ENCODE data around the gene CCDC12.
A peak's percentile ranks its signal among the peaks of the same experiment; 100 is the strongest.

Gene CCDC12

GRCh38 chr3:46953234-46954010 lies 23.1 kb downstream of the CCDC12 start:
- DNase-seq, result peak; percentile 82

DNA sequence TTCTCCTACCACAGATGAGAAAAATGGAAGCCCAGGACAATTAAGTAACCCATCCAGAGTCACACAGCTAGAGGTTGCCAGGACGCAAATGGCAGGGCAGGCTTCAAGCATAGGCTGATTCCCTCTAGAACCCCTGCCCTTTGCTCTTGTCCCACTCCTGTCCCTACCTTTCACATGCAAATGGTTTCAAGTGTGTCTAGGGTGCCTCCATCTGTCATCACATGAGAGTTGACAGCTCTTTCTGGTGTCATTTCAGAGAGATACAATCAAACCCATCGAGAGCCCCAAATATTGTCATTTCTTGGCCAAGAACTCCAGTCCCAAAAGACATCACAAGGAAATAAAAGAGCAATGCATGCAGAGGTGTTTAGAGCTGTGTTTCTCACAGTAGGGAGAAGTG lies 23.7 kb downstream of the CCDC12 start:
- no peak for DNase-seq

GRCh38 chr3:46950650-46951241 lies 25.8 kb downstream of the CCDC12 start:
- DNase-seq, result peak; percentile 55

DNA sequence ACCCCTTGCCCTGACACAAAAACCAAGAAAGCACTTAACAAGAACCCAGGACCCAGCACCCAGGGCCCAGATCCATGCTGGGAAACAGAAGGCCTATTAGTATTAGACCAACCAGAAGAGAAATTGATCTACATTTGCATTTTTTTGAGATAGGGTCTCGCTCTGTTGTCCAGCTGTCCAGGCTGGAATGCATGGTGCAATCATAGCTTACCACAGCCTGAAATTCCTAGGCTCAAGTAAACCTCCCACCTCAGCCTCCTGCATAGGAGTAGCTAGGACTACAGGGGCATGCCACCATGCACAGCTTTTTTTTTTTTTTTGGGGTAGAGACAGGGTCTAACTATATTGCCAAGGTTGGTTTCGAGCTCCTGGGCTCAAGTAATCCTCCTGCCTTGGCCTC lies 26.4 kb downstream of the CCDC12 start:
- no peak for DNase-seq

GRCh38 chr3:46948830-46949671 lies 27.5 kb downstream of the CCDC12 start:
- peak; percentile 86 for DNase-seq

DNA sequence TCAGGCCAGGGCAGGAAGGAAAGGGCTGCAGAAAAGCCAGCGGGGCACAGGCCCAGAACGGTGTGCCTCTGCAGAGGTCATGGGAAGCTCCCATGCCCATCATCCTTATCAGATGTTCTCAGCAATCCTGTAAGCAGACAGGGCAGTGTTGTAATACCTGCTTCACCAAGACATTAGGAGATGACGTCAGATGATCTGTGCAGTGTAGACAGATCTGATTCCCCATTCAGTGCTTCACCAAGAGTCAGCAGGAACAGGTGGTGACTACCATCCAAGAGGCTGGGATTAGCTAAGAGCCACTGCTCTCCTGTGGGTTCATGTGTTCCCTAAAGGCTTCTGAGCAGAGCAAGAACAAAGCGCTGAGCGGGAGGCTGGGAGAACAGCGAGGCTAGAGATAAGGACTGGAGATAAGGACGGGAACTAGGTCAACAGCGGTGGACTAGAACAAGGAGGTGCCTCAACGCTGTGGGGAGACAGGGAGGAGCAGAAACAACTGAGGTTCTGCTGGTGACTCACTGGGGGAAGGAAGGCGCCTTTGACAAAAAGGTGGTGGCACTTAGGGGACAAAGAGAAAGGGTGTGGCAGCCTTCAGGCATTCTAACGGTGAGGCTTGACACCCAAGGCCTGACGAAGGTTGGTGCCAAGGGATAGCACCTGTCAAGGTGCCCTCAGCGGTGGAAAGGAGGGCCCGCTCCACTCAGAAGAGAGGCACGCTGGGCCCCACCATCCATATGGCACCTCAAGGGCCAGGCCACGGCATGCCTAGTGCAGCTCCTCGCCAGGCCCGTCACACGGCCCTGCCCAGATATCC lies 28.4 kb downstream of the CCDC12 start:
- peak; percentile 95 for DNase-seq

DNA sequence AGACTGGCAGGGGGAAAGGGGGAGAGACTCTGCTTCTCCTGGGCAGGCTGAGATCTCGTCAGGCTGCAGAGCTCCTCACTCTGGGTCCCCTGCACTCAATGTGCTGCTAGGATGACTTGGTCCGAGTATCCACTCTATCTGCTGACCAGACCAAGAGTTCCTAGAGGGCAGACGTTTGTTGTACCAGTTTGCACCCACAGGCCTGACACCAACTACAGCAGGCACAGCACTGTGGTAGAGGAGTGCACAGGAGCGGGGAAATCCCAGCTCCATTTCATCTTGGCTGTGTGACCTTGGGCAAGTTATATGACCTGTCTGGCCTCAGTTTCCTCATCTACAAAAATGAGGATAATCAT lies 29.0 kb downstream of the CCDC12 start:
- DNase-seq, result no peak

DNA sequence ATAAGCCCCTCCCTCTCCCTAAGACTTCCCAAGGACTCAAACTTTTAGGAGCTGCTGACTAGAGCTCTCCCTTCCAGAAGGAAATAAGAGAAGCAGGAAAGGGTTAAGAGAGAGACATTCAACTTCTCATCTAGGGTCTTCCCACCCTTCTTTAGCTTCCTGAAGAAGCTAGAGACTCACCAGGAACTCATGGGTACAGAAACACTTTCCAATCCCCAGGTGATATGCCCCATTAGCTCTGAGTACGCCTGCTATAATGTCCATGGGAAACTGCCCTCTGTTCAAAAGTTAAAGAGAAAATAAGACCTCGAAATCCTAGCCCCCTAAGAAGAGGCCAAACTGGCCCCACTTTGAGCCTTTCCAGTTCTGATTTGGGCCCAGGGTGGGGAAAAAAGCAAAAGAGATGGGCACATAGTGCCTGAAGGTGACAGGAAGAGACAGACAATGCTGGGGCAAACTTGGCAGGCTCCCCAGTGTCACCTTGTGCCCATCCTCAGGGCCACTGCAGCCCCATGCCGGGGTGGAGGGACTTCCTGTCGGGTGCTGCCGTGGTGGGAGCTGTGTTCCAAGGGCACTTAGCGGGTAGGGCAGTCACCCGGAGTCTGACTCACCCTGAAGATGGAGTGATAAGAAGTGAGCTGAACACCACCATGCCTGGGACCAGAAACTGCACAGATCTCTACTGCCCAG lies 29.5 kb downstream of the CCDC12 start:
- DNase-seq, result no peak

- no peak for DNase-seq
Measured at GRCh38 chr3:46946416-46946815, 30.1 kb downstream of the CCDC12 start.

GRCh38 chr3:46944191-46944590 lies 32.4 kb downstream of the CCDC12 start:
- DNase-seq, result no peak

DNA sequence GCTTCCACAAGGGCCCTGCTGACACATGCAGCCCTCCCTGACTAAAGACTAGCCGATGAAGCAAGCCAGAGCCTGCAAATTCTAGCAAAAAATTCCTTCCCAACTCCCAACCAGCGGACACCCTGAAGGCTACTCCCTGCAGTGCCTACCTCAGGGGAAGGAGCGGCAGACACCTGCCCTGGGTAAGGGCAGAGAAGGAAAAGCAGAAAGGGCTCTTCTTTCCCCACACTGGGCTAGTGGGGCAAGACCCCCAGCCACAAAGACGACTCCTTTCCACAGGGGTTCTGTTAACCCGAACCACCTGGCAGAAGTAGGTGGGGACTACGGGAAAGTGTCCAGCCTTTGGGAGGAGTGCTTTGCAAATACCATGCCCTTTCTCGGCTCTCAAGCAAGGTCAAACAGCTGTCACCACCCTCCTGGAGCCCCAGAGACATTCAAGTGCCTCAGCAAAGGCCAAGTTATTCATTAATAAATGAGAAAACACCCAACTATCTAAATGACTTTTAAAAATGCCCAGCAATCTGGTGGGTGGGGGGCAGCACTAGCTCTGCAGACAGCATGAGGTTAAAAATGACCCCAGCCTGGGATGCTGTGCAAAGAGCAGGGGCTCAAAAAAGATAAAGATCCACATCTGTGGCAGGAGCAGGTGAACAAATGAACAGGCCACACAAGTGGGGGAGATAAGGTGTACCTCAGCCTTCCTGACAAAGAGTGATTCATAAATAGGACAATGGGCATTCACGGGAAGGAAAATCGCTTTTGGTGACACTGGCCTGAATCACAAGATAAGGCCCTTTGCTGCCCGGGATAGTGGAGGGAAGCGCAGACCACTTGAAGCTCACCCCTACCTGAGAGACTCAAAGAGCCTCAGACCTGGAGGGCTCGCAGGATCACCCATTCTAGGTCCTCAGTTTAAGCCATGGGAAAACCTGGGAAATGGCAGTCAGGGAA lies 33.0 kb downstream of the CCDC12 start:
- DNase-seq, result no peak

- DNase-seq, result no peak
Measured at GRCh38 chr3:46942481-46943236, 33.9 kb downstream of the CCDC12 start.

DNA sequence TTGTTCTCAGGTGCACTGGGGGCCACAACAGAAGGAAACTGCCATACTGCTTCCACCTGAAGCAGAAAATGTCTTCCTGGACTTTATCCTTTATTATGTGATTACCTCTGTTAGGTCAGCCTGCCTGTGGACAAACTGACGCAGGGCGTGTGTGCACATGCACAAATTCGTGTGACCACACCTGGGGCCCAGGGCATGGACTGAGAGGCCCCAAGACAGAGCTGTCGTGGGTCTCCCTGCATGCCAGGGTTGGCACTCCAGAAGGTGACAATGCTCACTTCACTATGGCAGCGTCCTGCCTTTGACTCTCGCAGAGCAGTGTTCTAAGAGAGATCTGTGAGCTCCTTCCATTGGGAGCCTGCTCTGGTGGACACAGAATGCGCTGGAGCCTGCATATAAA lies 34.5 kb downstream of the CCDC12 start:
- DNase-seq, result no peak

GRCh38 chr3:46939578-46940445 lies 36.7 kb downstream of the CCDC12 start:
- peak; percentile 34 for DNase-seq

DNA sequence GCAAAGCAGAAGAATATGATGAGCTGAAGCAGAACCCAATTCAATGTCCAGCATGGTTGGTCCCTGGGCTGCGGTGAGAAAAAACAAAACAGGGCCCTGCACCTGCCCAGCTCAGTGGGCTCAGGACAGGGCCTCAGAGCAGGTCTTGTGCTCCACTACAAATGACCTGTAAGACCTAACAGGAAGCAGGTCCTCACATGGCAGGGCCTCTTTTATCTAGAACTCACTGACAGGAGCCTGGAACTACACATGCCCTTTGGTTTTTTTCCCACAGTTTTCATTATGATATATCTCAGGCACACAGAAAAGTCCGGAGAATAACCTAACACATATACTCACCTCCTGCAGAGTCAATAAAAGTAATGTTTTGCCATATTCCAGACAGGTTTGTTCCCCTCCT lies 38.4 kb downstream of the CCDC12 start:
- DNase-seq, result no peak

DNA sequence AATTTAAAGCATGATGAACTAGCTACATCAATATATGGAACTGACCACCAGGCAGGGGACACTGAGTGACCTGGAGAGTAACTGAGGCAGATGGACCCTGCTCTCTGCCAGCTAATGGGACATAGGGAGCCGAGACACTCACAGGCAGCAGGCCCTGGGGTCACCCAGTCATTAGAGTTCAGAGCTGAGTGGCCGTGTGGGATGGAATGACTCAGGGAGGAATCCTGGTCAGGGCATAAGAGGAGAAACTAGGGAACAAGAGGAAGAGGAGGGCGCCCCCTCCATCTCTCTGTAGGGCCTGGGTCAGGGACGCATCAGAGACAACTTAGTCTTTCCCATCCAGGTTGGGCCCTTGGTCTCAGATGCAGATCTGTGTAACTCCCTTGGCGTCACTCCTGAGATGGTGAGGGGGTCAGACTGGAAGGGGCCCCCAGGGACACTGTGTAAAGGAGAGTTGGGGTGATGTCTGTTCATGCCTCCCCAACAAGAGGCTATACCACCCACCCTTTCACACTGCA lies 39.8 kb downstream of the CCDC12 start:
- peak; percentile 69 for DNase-seq

DNA sequence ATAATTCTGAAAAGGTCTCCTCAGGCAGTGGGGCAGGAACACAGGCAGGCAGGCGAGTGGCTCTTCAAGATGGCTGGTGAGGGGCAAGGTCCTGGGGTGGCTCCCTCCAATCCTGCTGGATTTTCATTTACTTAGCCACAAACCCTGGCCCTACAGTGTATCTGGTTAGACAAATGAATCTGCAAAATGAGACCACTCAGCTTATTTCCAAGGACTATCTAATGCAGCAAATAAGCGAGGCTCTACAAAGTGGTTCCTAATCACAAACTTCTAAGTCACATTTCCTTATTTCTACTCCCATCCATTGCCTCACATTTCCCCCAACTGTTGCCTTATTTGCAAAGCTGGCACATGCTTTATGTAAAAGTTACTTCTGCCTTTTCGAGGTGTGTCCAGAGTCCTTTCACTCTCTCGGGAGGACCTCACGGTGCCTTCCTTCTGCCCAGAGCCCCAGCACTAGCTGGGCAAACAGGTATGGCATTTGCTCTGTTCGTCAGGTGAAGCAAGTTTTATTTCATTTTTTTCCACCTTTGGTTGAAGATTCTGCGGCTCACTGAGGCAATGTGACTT lies 40.5 kb downstream of the CCDC12 start:
- DNase-seq, result peak; percentile 90

DNA sequence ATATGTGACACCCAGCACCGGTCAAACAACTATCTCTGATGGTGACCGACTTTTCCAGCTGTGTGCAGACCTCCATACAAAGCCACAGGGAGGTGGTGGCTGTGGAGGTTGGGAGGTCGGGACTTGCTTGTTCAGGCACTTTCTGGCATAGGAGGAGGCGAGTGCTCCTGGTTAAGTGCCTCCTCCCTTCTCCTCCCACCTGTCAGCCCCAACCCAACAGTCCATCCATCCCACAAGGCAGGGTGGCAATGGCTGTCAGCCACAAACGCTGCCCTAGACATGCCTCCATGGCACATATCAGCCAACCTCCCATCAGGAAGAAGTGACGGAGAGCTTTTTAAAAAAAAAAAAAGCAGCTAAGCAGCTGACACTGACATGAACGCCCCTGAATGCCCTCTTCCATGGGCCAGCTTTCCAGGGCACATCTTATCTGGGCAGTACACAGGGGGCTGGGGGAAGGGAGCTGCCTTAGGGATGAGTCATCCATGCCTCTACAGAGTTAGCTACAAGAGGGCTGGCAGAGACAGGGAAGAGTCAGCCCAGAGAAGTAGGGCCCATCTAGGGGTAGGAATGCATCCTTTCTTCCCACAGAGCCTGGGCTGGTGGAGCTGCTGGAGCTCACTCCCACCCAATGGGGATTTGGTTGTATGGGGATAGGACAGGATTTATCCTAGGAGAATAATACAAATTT lies 41.2 kb downstream of the CCDC12 start:
- DNase-seq, result peak; percentile 56

Measured in inflammatory macrophage treated with lipopolysaccharide for 4 hours (primary cell).